D721Med (cell line): ENCODE results near the gene CDK9.
"Not testable (repeated sequence)": the region's sequence is repeated elsewhere in the genome, so short reads cannot be mapped to it uniquely, and the experiment has no call there.

Experiments used
- DNase-seq: peaks from one replicate; pipeline ENCODE4 v3.0.0; 2011; ENCODE audit warnings: low spot score; ENCODE audit not compliant: insufficient read length
- FAIRE-seq: peaks from 2 replicates; lab custom pipeline; 2011; peaks lifted over from hg19 to GRCh38; lab: Jason Lieb, UNC
- CTCF ChIP-seq: IDR thresholded peaks from 2 replicates; pipeline ENCODE4 v1.5.1; 2012; ENCODE audit warnings: mild to moderate bottlenecking, control low read depth; ENCODE audit not compliant: insufficient read depth; ENCODE audit errors: missing control alignments

Gene CDK9

GRCh38 chr9:127755061-127756060, 30.5 kb upstream of the CDK9 start:
- TF ChIP-seq CTCF: no peak
- DNase-seq (peak; percentile 79), FAIRE-seq (no peak)

- no peak for FAIRE-seq
- TF ChIP-seq CTCF: no peak
- no peak for DNase-seq
These were observed 29.6 kb upstream of the CDK9 start for GRCh38 chr9:127756233-127756632.

GRCh38 chr9:127756776-127757175, 29.1 kb upstream of the CDK9 start:
- DNase-seq, FAIRE-seq: not testable (repeated sequence)

GRCh38 chr9:127758843-127759242, 27.0 kb upstream of the CDK9 start:
- FAIRE-seq (no peak), DNase-seq (no peak)
- TF ChIP-seq CTCF: no peak

- DNase-seq (no peak), FAIRE-seq (no peak)
- TF ChIP-seq CTCF: no peak
These were observed 24.8 kb upstream of the CDK9 start for GRCh38 chr9:127761061-127761460.

GRCh38 chr9:127761491-127761956, 24.3 kb upstream of the CDK9 start:
- no peak for TF ChIP-seq CTCF
- DNase-seq (no peak), FAIRE-seq (no peak)

- TF ChIP-seq CTCF: no peak
- DNase-seq (no peak), FAIRE-seq (no peak)
These were observed 23.6 kb upstream of the CDK9 start for GRCh38 chr9:127762111-127762676.
